HL-60 (cell line): ENCODE measurements around the gene TMOD3.
"Not testable (repeated sequence)": the region's sequence is repeated elsewhere in the genome, so short reads cannot be mapped to it uniquely, and the experiment has no call there.

ENCODE experiments used
- DNase-seq, 2 experiments: peaks; one replicate each; pipeline ENCODE4 v3.0.0-alpha.2; 2010 to 2020; ENCODE audit warnings: low read depth in 1 of 2, low spot score in 1 of 2
- H3K27ac ChIP-seq: fragments of 250-450 bp; sonication (Bioruptor Pico); replicated peaks from 2 replicates; pipeline ENCODE4 v1.5.1; 2020; ENCODE audit warnings: mild to moderate bottlenecking, moderate library complexity
- H3K27me3 ChIP-seq: fragments of 250-450 bp; sonication (Bioruptor Pico); 2 replicates; pipeline ENCODE4 v1.5.1; 2021; ENCODE audit warnings: mild to moderate bottlenecking, moderate library complexity; ENCODE audit not compliant: insufficient read depth, poor library complexity, severe bottlenecking
- H3K4me3 ChIP-seq: replicated peaks from 2 replicates; pipeline ENCODE4 v1.5.1; 2011; ENCODE audit warnings: mild to moderate bottlenecking, control low read depth, low read length; ENCODE audit not compliant: insufficient read depth
- CTCF ChIP-seq: IDR thresholded peaks from one replicate; pipeline ENCODE4 v1.5.1; 2011; ENCODE audit warnings: low read length, control low read depth, inconsistent platforms; ENCODE audit not compliant: insufficient read depth
- GABPA ChIP-seq: IDR thresholded peaks from 2 replicates; pipeline ENCODE4 v1.6.1; 2012; ENCODE audit warnings: low read depth
- POLR2AphosphoS5 ChIP-seq: IDR thresholded peaks from 2 replicates; pipeline ENCODE4 v1.6.1; 2012; ENCODE audit warnings: low read depth
- REST ChIP-seq: IDR thresholded peaks from 2 replicates; pipeline ENCODE4 v1.6.1; 2012; ENCODE audit warnings: low read depth; ENCODE audit not compliant: insufficient replicate concordance
- SPI1 ChIP-seq: IDR thresholded peaks from 2 replicates; pipeline ENCODE4 v1.6.1; 2012; ENCODE audit warnings: low read depth, mild to moderate bottlenecking, borderline replicate concordance

TMOD3 gene

GRCh38 chr15:51879555-51879954, 50.1 kb downstream of the TMOD3 start:
- no peak overlapping the region for H3K27ac ChIP-seq
- TF ChIP-seq SPI1, result no peak
- TF ChIP-seq REST, result no peak
- TF ChIP-seq CTCF, result no peak
- no peak for TF ChIP-seq POLR2AphosphoS5
- no peak for TF ChIP-seq GABPA

GRCh38 chr15:51883271-51883837, 53.9 kb downstream of the TMOD3 start:
- no peak for DNase-seq
- H3K4me3 ChIP-seq, result no peak overlapping the region
- no peaks in the 10 kb centered on the region for H3K27me3 ChIP-seq
- no peak overlapping the region for H3K27ac ChIP-seq
- TF ChIP-seq POLR2AphosphoS5 (no peak), GABPA (no peak)

More at GRCh38 chr15:51879555-51879954, 50.1 kb downstream of the TMOD3 start:
- H3K4me3 ChIP-seq, result no peak overlapping the region
- no peak for DNase-seq
- H3K27me3 ChIP-seq, result no peaks in the 10 kb centered on the region

- H3K4me3 ChIP-seq, result no peak overlapping the region
- no peaks in the 10 kb centered on the region for H3K27me3 ChIP-seq
- DNase-seq, result no peak
- no peak overlapping the region for H3K27ac ChIP-seq
- TF ChIP-seq CTCF, result no peak
- no peak for TF ChIP-seq GABPA
- no peak for TF ChIP-seq REST
- TF ChIP-seq POLR2AphosphoS5, result no peak
- no peak for TF ChIP-seq SPI1
Measured at GRCh38 chr15:51884041-51884440, 54.6 kb downstream of the TMOD3 start.

GRCh38 chr15:51884517-51885236, 55.2 kb downstream of the TMOD3 start:
- DNase-seq, result no peak

GRCh38 chr15:51885758-51886157, 56.3 kb downstream of the TMOD3 start:
- H3K4me3 ChIP-seq, DNase-seq, H3K27ac ChIP-seq, H3K27me3 ChIP-seq: not testable (repeated sequence)

More at GRCh38 chr15:51884517-51885236, 55.2 kb downstream of the TMOD3 start:
- no peak overlapping the region for H3K27ac ChIP-seq
- no peak for TF ChIP-seq SPI1
- no peak overlapping the region for H3K4me3 ChIP-seq
- no peaks in the 10 kb centered on the region for H3K27me3 ChIP-seq
